HG02763 (cell line): ENCODE results near the gene ZCRB1.
"Not testable (repeated sequence)": the region's sequence is repeated elsewhere in the genome, so short reads cannot be mapped to it uniquely, and the experiment has no call there.

Experiments used
- ATAC-seq: cut with Tn5 transposase; IDR thresholded peaks from one replicate; pipeline ENCODE4 v1.9.1; 2021; ENCODE audit warnings: mild to moderate bottlenecking, moderate library complexity; ENCODE audit not compliant: unreplicated experiment

ZCRB1 gene

DNA sequence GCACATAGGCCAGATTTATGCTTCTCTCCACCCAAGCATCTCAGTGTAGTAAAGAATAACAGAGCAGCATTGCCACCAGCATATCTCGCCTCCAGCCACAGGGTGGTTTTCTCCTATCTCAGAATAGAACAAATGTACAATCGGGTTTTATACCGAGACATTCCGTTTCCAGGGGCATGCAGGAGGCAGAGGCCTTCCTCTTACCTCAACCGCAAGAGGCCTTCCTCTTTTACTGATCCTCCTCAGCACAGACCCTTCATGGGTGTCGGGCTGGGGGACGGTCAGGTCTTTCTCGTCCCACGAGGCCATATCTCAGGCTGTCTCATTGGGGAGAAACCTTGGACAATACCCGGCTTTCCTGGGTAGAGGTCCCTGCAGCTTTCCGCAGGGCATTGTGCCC is 4.2 kb upstream of the ZCRB1 start:
- not testable (repeated sequence) for ATAC-seq

DNA sequence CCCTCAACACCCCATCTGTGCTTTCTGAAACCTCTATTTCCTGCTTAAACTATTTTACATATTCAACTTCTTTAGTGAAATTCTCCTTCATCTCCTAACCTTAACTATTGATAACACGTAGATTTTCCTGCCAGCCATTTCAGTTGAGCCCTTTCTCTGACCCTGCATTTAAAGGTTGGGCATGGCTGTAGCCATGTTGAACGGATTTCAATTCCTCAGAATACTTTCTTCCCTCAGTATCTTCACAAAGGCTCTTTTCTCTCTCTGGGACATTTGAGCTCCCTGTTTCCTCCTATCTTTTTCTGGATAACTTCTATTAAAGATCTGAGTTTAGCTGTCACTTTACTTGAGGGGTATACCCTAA is 1.3 kb upstream of the ZCRB1 start:
- no peak for ATAC-seq

DNA sequence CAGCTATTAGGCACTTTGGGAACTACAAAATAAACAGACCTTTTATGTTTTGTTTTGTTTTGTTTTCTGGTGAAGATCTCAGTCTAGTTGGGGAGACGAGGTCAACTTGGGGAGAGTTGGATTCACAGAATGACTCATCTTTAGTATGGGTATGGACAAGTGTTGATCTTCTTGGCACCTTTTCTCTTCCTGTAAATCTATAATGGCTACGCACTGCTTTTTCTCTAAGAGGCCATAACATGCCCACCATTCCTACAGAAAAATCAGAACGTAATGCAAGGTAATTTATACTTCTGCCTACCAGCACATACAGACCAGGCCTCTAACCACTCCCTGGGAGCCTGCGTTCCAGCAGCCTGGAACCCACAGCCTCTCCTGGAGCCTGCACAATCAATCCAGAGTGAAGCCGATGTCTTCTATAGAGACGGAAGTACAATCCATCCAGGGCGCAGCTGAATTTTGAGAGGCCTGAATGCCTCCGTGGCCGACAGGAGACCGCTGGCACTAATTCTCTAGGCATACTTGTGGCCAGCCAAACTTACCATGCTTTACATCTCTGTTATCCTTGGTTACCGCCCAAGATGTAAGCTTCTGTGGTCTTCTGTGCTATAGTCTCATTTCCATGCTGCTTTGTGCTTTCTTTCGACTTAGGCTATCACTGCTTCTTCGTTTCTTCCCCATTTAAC is 790 bp upstream of the ZCRB1 start:
- ATAC-seq = no peak

DNA sequence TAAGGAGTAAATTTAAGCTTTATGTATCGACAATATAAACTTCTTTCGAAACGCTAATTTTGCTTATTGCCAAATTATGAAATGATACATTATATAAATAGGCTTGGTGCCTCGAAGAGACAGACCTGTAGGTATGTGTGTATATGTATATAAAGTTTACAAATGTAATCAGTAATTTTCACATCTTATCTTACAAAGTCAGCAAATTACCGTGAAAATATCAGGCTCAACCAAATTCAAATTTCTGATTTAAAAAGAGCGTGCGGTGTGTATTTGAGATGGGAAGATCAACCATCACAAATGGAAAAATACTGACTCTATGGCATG is 605 bp downstream of the ZCRB1 start:
- ATAC-seq = no peak

- ATAC-seq = no peak
Measured at GRCh38 chr12:42323856-42324255, 2.0 kb downstream of the ZCRB1 start.

- no peak for ATAC-seq
Measured at GRCh38 chr12:42322567-42322966, 3.3 kb downstream of the ZCRB1 start.

DNA sequence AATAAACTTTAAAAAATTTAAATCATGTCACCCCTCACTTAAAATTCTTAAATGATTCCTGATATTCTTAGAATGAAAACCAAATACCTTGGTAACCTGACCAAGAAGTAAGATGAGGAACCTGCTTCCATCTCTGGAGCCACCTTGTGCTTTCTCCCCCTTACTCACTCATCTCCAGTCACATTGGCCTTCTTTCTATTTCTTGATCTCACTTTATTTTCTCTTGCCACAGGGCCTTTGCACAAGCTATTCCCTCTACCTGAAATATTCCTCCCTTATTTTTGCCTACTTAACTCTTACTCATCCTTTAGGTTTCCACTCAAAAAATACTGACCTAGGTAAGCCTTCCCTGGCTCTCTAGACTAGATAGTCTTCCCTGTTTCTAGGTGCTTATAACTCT is 5.1 kb downstream of the ZCRB1 start:
- no peak for ATAC-seq

GRCh38 chr12:42315108-42315507 is 10.8 kb downstream of the ZCRB1 start:
- ATAC-seq = no peak

- ATAC-seq = no peak
Measured at GRCh38 chr12:42309996-42310395, 15.9 kb downstream of the ZCRB1 start.

DNA sequence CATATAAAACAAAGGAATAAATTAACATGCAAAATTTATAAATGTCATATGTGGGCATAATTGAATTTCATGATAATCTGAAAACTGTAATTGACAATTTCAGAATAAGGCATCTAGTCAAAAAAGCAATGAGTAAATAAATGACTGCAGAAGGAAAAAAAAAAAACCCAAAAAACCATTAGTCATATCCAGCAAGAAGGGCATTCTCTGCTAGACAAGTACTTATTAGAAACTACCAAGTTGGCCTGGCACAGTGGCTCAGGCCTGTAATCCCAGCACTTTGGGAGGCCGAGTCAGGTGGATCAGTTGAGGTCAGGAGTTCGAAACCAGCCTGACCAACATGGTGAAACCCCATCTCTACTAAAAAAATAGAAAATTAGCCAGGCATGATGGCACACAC is 17.5 kb downstream of the ZCRB1 start:
- ATAC-seq = no peak

- ATAC-seq = no peak
Measured at GRCh38 chr12:42306297-42306696, 19.6 kb downstream of the ZCRB1 start.

DNA sequence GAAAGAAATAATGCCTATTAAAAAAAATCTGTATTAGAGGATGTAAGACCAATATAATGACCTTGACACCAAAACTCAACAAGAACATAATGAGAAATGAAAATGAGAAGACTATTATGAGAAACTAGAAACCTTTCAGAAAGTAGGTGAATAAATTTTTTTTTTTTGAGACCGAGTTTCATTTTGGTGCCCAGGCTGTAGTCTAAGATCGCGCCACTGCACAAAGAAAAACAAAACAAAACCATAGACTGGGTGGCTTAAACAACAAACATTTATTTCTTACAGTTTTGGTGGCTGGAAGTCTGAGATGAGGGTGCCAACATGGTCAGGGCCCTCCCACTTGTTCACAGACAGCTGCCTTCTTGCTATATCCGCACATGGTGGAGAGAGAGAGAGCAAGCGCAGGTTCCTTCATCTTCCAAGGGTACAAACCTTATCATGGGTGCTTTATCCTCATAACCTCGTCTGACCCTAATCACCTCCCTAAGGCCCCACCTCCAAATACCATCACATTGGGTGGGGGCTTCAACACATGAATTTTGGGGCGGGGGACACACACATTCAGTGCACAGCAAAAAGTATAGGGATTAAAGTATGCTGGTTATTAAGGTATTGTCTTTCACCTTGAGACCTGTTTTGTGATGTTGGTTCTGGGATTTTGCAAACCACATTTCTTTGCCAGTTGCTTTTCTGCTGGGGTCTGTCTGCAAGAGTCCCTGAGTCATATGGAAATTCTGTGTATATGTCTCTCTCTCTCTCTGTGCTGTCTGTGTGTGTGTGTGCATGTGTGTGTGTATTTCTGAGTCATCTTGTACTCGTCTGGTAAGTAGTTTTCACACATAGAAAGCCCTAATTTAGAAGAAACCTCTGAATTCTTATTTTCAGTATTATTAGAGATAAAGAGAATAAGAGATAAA is 26.2 kb downstream of the ZCRB1 start:
- ATAC-seq = peak; percentile 82

DNA sequence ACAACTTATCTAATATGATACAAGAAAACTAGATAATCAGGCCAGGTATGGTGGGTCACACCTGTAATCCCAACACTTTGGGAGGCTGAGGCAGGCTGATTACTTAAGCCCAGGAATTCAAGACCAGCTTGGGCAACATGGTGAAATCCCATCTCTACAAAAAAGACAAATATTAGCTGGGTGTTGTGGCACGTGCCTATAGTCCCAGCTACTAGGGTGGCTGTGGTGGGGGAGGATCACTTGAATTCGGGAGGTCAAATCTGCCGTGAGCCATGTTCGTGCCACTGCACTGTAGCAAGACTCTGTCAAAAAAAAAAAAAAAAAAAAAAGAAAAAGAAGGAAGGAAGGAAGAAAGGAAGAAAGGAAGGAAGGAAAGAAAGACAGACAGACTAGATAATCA is 27.0 kb downstream of the ZCRB1 start:
- no peak for ATAC-seq

GRCh38 chr12:42296503-42297109 is 29.3 kb downstream of the ZCRB1 start:
- no peak for ATAC-seq

DNA sequence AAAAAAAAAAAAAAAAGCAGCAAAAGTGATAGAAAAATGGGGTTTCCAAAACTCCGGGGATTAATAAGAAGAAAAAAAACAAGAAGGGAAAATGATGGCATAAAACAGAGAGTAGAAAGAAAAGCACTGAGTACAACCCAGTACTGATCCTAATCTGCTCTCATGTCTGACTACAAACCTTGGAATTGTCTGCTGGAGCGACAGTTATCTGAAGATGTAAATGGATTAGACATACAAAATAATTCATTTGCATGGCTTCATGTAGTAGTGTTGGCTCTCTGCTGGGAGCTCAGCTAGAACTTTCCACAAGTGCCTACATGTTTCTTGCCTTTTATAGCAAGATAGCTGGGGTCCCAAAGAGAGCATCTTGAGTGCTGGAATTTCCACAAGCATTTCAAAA is 34.2 kb downstream of the ZCRB1 start:
- no peak for ATAC-seq

GRCh38 chr12:42288544-42288943 is 37.4 kb downstream of the ZCRB1 start:
- no peak for ATAC-seq

DNA sequence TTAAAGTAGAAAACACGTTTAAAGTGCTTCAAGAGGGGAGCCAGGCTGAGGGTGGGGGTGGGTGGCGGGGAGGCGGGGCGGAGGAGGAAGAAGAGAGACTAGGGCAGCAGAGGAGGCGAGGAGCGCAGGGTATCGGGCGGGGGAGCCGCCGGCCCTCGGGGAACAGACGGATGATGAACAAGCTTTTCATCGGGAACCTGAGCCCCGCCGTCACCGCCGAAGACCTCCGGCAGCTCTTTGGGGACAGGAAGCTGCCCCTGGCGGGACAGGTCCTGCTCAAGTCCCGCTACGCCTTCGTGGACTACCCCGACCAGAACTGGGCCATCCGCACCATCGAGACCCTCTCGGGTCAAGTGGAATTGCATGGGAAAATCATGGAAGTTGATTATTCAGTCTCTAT is 39.2 kb downstream of the ZCRB1 start:
- ATAC-seq = no peak

GRCh38 chr12:42285431-42285830 is 40.5 kb downstream of the ZCRB1 start:
- ATAC-seq = no peak

GRCh38 chr12:42284876-42285275 is 41.0 kb downstream of the ZCRB1 start:
- ATAC-seq = no peak

DNA sequence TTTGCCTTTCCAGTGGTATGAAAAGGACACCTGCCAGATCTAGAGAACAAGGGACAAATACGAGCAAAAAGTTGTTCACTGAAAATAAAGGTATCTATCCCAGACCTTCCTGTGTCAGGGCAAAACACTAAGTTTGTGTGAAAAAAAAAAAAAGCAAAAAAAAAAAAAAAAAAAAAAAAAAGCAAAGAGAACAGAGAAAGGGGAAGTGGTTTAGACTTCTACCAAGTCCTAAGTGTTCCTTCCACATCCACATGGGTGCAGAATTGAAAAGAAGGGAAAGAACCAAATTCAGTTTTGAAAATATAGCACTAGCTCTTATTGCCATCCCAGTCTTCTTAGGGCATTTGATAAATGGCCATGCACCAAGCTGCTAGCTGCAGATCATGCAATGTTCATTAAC is 41.7 kb downstream of the ZCRB1 start:
- peak; percentile 45 for ATAC-seq

GRCh38 chr12:42283739-42284138 is 42.2 kb downstream of the ZCRB1 start:
- no peak for ATAC-seq

GRCh38 chr12:42282294-42282693 is 43.6 kb downstream of the ZCRB1 start:
- ATAC-seq = no peak
